BE2C (cell line): ENCODE results near the gene TPBGL.

Source experiments
- DNase-seq: peaks from one replicate; pipeline ENCODE4 v3.0.0-alpha.2; 2020
- H3K27me3 ChIP-seq: fragments of 250-450 bp; sonication (Bioruptor Pico); 2 replicates; pipeline ENCODE4 v1.5.1; 2020; ENCODE audit warnings: mild to moderate bottlenecking
- H3K36me3 ChIP-seq: fragments of 250-450 bp; sonication (Bioruptor Pico); 2 replicates; pipeline ENCODE4 v1.5.1; 2020; ENCODE audit warnings: mild to moderate bottlenecking
- H3K4me1 ChIP-seq: fragments of 250-450 bp; sonication (Bioruptor Pico); 2 replicates; pipeline ENCODE4 v1.5.1; 2020
- H3K4me3 ChIP-seq: 2 replicates; pipeline ENCODE4 v1.5.1; 2011; ENCODE audit warnings: low read depth, low read length
- H3K9me3 ChIP-seq: fragments of 250-450 bp; sonication (Bioruptor Pico); 2 replicates; pipeline ENCODE4 v1.5.1; 2020
- CTCF ChIP-seq: IDR thresholded peaks from 2 replicates; pipeline ENCODE4 v1.5.1; 2012; ENCODE audit warnings: mild to moderate bottlenecking, low read depth, low read length

TPBGL gene

GRCh38 chr11:75280770-75281468 lies 40.3 kb downstream of the TPBGL start:
- TF ChIP-seq CTCF: no peak
- no peaks in the 10 kb centered on the region for H3K27me3 ChIP-seq
- H3K4me3 ChIP-seq: no peak overlapping the region
- H3K9me3 ChIP-seq: no peaks in the 10 kb centered on the region
- H3K4me1 ChIP-seq: peaks cover 14% of the 10 kb centered on the region
- peaks cover 59% of the 10 kb centered on the region for H3K36me3 ChIP-seq
- no peak for DNase-seq

- H3K4me3 ChIP-seq: no peak overlapping the region
- H3K4me1 ChIP-seq: peaks cover 14% of the 10 kb centered on the region
- H3K9me3 ChIP-seq: no peaks in the 10 kb centered on the region
- no peak for DNase-seq
- peaks cover 57% of the 10 kb centered on the region for H3K36me3 ChIP-seq
- H3K27me3 ChIP-seq: no peaks in the 10 kb centered on the region
- TF ChIP-seq CTCF: no peak
Observed at GRCh38 chr11:75281469-75282095, 41.0 kb downstream of the TPBGL start.

GRCh38 chr11:75283391-75283931 lies 42.9 kb downstream of the TPBGL start:
- H3K9me3 ChIP-seq: no peaks in the 10 kb centered on the region

GRCh38 chr11:75285776-75286360 lies 45.3 kb downstream of the TPBGL start:
- H3K36me3 ChIP-seq: peaks cover 62% of the 10 kb centered on the region
- no peak for TF ChIP-seq CTCF

More at GRCh38 chr11:75283391-75283931, 42.9 kb downstream of the TPBGL start:
- H3K4me1 ChIP-seq: peaks cover 14% of the 10 kb centered on the region
- peaks cover 53% of the 10 kb centered on the region for H3K36me3 ChIP-seq
- no peaks in the 10 kb centered on the region for H3K27me3 ChIP-seq
- H3K4me3 ChIP-seq: no peak overlapping the region
- no peak for TF ChIP-seq CTCF
- peak; percentile 84 for DNase-seq

GRCh38 chr11:75286826-75287465 lies 46.4 kb downstream of the TPBGL start:
- Histone ChIP-seq H3K36me3 (peaks cover 51% of the 10 kb centered on the region), H3K4me1 (peaks cover 10% of the 10 kb centered on the region), H3K27me3 (no peaks in the 10 kb centered on the region), H3K4me3 (no peak overlapping the region), H3K9me3 (no peaks in the 10 kb centered on the region)
- TF ChIP-seq CTCF: no peak
- DNase-seq: no peak

More at GRCh38 chr11:75285776-75286360, 45.3 kb downstream of the TPBGL start:
- no peak overlapping the region for H3K4me3 ChIP-seq
- peaks cover 13% of the 10 kb centered on the region for H3K4me1 ChIP-seq
- no peak for DNase-seq
- no peaks in the 10 kb centered on the region for H3K27me3 ChIP-seq
- H3K9me3 ChIP-seq: no peaks in the 10 kb centered on the region
